Measurements from ENCODE around the gene ZNF618. TPM values are rescaled to one million over a fixed set of nuclear protein-coding genes. Genes with fewer than 3 reads are reported as not detected.

Gene ZNF618
- total and polyA plus RNA-seq, 2 experiments from 2014 or later: 12.1 to 22.1 TPM

- TF ChIP-seq ZNF462 (CRISPR knock-in tag; IDR thresholded peaks at IDR 0.05) (no peak), CTCF (conservative IDR thresholded peaks at IDR 0.05; ENCODE audit: low read depth in 2 of 2) (no peak)
Measured at GRCh38 chr9:113952676-113953075, 76.6 kb downstream of the ZNF618 start (continued).

GRCh38 chr9:113953531-113953930 is 77.4 kb downstream of the ZNF618 start:
- Mint-ChIP-seq H3K4me1 (peaks cover 17% of the 10 kb centered on the region; the same call in 2 of the 3 replicates), H3K36me3 (ENCODE audit: low read depth) (no peaks in the 10 kb centered on the region), H3K9me3 (0 out of 3 replicates have a peak, but pooled peaks cover 2% of the 10 kb centered on the region), H3K27me3 (ENCODE audit: insufficient read depth, low read depth, poor library complexity) (peaks cover 3% of the 10 kb centered on the region), H3K27ac (no peak overlapping the region), H3K4me3 (no peak overlapping the region)
- Histone ChIP-seq H4K20me1 (replicated peaks; ENCODE audit: insufficient read depth) (peaks cover 11% of the 10 kb centered on the region), H3K4me1 (ENCODE audit: insufficient read depth) (peaks cover 8% of the 10 kb centered on the region; the same call in 1 of the 2 replicates), H3F3A (replicated peaks; ENCODE audit: low read depth) (no peaks in the 10 kb centered on the region), H3K9me2 (ENCODE audit: insufficient read depth) (no peaks in the 10 kb centered on the region), H2AFZ (no peak overlapping the region), H3K4me3 (no peak overlapping the region), H3K4me2 (no peak overlapping the region), H3K36me3 (ENCODE audit: insufficient read depth) (no peaks in the 10 kb centered on the region), H3K79me2 (replicated peaks; ENCODE audit: insufficient read depth) (peaks cover 31% of the 10 kb centered on the region), H3K27ac (ENCODE audit: low read depth) (no peak overlapping the region), H3K27me3 (ENCODE audit: insufficient read depth) (no peaks in the 10 kb centered on the region)
- DNase-seq (ENCODE audit: low spot score) (no peak), ATAC-seq (no peak)
- TF ChIP-seq POLR2AphosphoS5 (IDR thresholded peaks at IDR 0.05; ENCODE audit: low read depth) (no peak), ZNF114 (CRISPR knock-in tag; IDR thresholded peaks at IDR 0.05) (no peak), STAT1 (IDR thresholded peaks at IDR 0.05; ENCODE audit: unreplicated experiment) (no peak), ETS1 (IDR thresholded peaks at IDR 0.05) (no peak), CTCF (conservative IDR thresholded peaks at IDR 0.05; ENCODE audit: low read depth in 2 of 2) (no peak), EZH2 (IDR thresholded peaks at IDR 0.05; ENCODE audit: low read depth, unreplicated experiment) (no peak), ZNF331 (CRISPR knock-in tag; IDR thresholded peaks at IDR 0.05; ENCODE audit: low read depth) (no peak), JUNB (IDR thresholded peaks at IDR 0.05; ENCODE audit: unreplicated experiment) (no peak), CREB1 (CRISPR knock-in tag; IDR thresholded peaks at IDR 0.05; ENCODE audit: low read depth) (no peak)
